Measurements from ENCODE around the gene MTR. TPM values are rescaled to one million over a fixed set of nuclear protein-coding genes. Genes with fewer than 3 reads are reported as not detected.

Gene MTR
- total RNA-seq, 2 donors from 2014 or later: 52.3 to 94.6 TPM

DNA sequence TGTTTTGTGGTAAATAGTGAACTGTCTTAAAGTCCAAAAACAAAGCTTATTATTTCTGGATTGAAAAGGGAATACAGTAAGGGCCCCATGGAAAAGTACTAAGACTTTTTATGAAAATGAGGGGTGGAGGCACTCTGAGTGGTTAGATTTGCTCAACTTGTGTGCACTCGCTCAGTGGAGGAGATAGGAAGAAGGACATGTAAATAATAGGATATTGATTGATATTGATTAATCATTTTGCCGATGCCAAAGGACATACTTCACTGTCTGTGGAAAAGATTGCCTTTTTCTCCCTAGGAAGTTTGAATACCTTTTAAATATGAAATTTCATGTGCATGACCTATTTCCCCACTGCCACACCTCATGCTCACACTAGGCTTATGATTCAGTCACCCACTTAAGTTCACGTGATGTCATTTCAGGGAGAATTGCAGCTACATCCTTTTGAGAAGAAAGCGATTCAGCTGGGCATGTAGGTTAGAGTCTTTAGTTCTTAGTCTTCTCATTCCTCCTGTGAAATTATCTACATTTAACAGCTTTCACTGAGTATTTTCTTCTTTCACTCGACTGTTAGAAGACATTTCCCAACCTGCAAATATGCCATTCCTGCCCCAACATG lies 5.0 kb downstream of the MTR start:
- Mint-ChIP-seq H3K36me3 (ENCODE audit: low read depth) (peaks cover 73% of the 10 kb centered on the region), H3K9me3 (no peaks in the 10 kb centered on the region), H3K4me1 (peaks cover 38% of the 10 kb centered on the region), H3K4me3 (peak overlapping the region; percentile 44), H3K27me3 (no peaks in the 10 kb centered on the region), H3K27ac (peak overlapping the region; percentile 55)
- ATAC-seq (replicated peaks): peak; percentile 45

DNA sequence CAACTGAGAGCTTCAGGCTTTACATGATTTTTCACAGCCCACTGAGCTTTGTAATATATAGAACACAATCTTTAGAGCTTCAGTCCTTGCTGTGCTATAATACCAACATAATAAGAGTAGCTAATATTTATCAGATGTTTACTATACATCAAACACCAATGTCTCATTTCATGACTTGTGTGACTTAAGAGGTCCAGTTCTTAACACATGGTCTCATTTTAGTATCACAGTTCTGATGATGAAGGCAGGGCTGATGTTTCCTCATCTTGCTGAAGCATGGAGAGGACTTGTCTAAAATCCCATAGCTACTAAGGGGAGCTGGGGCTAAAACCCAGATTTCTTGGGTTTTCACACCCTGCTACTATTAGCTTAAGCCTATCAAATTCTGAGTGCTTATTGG lies 5.5 kb downstream of the MTR start:
- Mint-ChIP-seq H3K4me3 (peak overlapping the region; percentile 44), H3K9me3 (no peaks in the 10 kb centered on the region), H3K36me3 (ENCODE audit: low read depth) (peaks cover 71% of the 10 kb centered on the region), H3K27ac (peak overlapping the region; percentile 55), H3K27me3 (no peaks in the 10 kb centered on the region), H3K4me1 (peaks cover 42% of the 10 kb centered on the region)
- peak; percentile 13 for ATAC-seq (replicated peaks)

DNA sequence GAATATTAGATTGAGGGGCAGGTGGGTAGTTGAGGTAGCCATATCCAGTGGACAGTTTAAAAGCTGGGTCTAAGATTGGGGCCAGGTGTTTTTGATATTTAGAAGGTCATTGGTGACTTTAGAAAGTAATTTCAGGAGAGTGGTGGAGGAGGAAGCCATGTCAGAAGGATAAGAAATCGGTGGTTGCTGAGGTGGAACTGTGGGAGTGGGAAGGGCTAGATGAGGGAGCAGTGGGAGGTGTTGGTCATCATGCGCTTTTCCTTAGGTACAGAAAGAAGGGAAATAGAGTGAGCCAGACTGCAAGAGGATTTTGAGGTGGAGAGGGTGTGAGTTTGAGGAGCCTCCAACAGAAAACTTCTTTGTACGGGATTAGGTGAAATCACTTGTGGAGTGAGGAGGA lies 7.2 kb downstream of the MTR start:
- Mint-ChIP-seq H3K27me3 (no peaks in the 10 kb centered on the region), H3K36me3 (ENCODE audit: low read depth) (peaks cover 54% of the 10 kb centered on the region), H3K27ac (peak overlapping the region; percentile 55), H3K4me3 (peak overlapping the region; percentile 44), H3K9me3 (no peaks in the 10 kb centered on the region), H3K4me1 (peaks cover 43% of the 10 kb centered on the region)
- peak; percentile 36 for ATAC-seq (replicated peaks)

DNA sequence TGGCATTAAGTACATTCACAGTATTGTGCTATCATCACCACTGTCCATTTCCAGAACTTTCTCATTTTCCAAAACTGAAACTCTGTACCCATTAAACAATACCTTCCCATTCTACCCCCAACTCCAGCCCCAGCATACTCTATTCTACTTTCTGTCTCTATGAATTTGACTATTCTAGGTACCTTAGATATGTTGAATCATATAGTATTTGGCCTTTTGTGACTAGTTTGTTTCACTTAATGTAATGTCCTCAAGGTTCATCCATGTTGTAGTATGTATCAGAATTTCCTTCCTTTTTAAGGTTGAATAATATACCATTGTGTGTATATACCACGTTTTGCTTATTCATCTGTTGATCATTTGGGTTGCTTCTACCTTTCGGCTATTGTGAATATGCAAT lies 11.5 kb downstream of the MTR start:
- Mint-ChIP-seq H3K27me3 (no peaks in the 10 kb centered on the region), H3K36me3 (ENCODE audit: low read depth) (peaks cover 25% of the 10 kb centered on the region), H3K4me3 (no peak overlapping the region), H3K9me3 (no peaks in the 10 kb centered on the region), H3K27ac (no peak overlapping the region), H3K4me1 (peaks cover 37% of the 10 kb centered on the region)
- ATAC-seq (replicated peaks): peak; percentile 70

DNA sequence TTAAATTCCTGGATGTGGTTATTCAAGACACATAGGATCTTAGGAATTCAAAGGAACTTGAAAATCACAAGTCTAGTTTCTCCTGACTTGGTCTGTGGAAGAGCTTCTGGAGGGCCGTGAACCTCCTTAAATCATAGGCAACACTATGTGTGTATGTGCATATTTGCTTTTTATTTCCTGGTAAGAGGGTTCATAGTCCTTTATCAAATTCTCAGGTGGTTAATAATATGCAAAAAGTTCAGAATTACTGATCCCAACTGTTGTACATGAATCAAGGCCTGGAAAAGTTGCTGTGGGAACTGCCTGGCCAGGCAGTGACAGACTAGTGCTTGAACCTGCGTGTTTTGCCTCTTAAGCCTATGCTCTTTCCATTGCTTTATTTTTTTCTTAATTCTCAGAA lies 12.9 kb downstream of the MTR start:
- Mint-ChIP-seq H3K27me3 (no peaks in the 10 kb centered on the region), H3K36me3 (ENCODE audit: low read depth) (peaks cover 11% of the 10 kb centered on the region), H3K27ac (no peak overlapping the region), H3K4me3 (no peak overlapping the region), H3K9me3 (no peaks in the 10 kb centered on the region), H3K4me1 (peaks cover 25% of the 10 kb centered on the region)
- ATAC-seq (replicated peaks): no peak

DNA sequence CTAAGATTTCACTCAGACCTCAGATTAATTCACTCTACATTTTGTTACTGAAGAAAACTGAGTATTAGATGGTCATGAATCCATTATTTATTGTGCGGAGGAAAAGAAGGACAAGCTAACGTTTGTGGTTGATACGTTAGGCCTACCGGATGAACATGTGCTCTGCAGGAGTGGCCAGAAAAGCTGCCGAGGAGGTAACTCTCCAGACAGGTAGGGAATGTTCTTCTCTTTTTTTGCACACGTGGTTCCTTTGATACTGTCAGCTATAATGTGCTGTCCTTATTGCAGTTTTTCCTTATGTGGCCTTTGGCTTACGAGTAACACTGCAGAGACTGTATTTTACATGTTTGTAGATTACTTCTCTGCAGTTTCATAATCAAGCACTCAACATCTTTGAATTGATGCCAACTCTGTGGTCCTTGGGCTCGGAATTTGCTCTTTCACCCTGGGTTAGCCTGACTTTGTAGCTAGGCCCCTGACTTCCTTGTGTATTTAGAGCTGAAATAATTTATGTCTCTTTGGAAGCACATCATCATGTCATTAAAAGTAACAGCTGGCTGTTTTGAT lies 13.6 kb downstream of the MTR start:
- peaks cover 25% of the 10 kb centered on the region for H3K4me1 Mint-ChIP-seq
- H3K9me3 Mint-ChIP-seq: no peaks in the 10 kb centered on the region
- no peaks in the 10 kb centered on the region for H3K27me3 Mint-ChIP-seq
- H3K27ac Mint-ChIP-seq: peak overlapping the region; percentile 56
- no peak for ATAC-seq (replicated peaks)
- H3K36me3 Mint-ChIP-seq (ENCODE audit: low read depth): peaks cover 5% of the 10 kb centered on the region
- no peak overlapping the region for H3K4me3 Mint-ChIP-seq

DNA sequence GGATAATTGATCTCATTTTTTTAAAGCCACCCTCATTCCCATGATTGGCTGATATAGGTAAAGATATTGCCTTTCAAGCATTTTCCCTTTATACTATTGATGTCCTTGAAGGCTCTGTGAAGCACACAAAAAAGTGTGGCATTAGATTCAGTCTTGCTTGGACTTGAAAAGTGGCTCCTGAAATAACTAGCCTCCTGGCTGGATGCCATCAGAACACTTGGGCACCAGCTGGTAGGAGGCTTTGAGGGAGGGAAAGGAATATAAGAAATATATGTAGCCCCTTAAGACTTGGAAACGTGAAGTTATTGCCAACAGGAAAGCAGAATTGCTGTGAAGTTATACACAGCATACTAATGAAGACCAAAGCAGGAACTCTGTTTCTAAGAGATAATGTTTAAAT lies 14.1 kb downstream of the MTR start:
- ATAC-seq (replicated peaks): no peak
- Mint-ChIP-seq H3K4me3 (peak overlapping the region; percentile 42), H3K27me3 (no peaks in the 10 kb centered on the region), H3K4me1 (peaks cover 25% of the 10 kb centered on the region), H3K36me3 (ENCODE audit: low read depth) (no peaks in the 10 kb centered on the region), H3K27ac (peak overlapping the region; percentile 56), H3K9me3 (no peaks in the 10 kb centered on the region)

DNA sequence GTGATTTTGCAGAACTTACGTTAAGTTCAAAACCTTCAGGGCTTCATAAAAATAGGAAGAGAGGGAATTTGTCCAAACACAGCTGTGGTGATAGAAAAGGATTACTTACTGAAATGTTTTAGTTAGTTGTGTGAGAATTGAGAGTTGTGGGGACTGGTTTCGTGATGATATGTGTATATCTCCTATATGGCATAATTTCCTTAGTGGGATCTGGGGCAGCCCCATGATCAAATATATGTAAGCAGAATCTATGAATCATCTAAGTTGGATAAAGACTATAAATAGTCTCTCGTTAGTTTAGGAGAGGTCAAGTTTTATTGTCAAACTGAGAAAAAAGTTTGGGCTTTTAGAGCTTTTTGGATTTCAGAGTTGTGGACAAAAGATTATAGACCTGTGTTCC lies 14.9 kb downstream of the MTR start:
- no peaks in the 10 kb centered on the region for H3K9me3 Mint-ChIP-seq
- H3K4me3 Mint-ChIP-seq: peak overlapping the region; percentile 42
- H3K27ac Mint-ChIP-seq: peak overlapping the region; percentile 68
- H3K36me3 Mint-ChIP-seq (ENCODE audit: low read depth): no peaks in the 10 kb centered on the region
- peak; percentile 80 for ATAC-seq (replicated peaks)
- peaks cover 22% of the 10 kb centered on the region for H3K4me1 Mint-ChIP-seq
- no peaks in the 10 kb centered on the region for H3K27me3 Mint-ChIP-seq

DNA sequence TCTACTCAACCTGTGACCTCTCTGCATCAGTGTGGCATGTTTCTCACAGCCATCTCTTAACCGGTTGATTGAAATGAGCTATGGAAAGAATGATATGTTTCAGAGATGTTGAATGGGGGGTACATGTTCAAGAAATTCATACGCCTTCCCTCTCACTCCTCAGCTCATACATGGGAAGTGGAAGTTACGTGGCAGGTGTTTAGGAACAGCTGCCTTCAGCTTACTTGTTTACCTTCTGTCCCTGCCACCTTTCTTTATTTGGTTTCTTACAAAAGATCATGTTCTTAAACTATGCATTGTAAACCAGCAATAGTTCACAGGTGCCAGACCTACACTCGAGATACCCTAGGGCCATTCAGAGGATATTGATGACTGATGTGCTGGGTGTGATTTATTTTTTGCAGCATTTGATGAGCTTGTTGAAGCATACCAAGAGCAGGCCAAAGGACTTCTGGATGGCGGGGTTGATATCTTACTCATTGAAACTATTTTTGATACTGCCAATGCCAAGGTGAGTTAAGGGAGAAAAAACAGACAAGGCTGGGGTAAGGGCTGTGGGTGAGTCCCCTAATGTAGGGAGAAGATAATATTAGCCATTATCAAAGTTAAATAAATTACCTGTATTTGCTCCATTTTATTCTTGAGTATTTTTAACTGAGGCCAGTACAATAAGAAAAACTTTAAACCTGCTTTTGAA lies 17.4 kb downstream of the MTR start:
- ATAC-seq (replicated peaks): no peak
- Mint-ChIP-seq H3K36me3 (ENCODE audit: low read depth) (no peaks in the 10 kb centered on the region), H3K9me3 (no peaks in the 10 kb centered on the region)

DNA sequence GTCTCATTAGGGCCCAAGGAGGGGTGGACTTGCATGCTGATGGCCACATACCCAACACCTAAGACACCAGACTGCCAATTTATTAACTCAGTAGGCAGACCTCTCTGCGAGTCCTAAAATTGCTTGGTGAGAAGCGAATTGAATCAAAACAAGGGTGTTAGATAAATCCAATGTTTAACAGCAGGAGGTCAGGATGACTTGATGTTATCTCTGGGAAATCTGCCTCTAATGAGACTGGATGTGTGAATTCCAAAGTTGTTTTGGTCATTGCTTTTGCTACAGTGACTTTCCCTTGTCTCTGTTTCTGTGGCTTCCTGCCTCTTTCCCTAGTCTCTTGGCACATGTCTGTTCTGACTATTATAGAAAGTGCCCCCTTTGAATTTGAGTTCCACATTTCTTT lies 20.8 kb downstream of the MTR start:
- no peaks in the 10 kb centered on the region for H3K36me3 Mint-ChIP-seq (ENCODE audit: low read depth)
- H3K4me1 Mint-ChIP-seq: no peaks in the 10 kb centered on the region
- peak overlapping the region; percentile 32 for H3K27ac Mint-ChIP-seq
- no peaks in the 10 kb centered on the region for H3K27me3 Mint-ChIP-seq
- no peak for ATAC-seq (replicated peaks)
- H3K9me3 Mint-ChIP-seq: no peaks in the 10 kb centered on the region
- no peak overlapping the region for H3K4me3 Mint-ChIP-seq

More for the DNA sequence above, 17.4 kb downstream of the MTR start:
- Mint-ChIP-seq H3K27me3 (no peaks in the 10 kb centered on the region), H3K27ac (no peak overlapping the region), H3K4me3 (no peak overlapping the region), H3K4me1 (peaks cover 12% of the 10 kb centered on the region)

DNA sequence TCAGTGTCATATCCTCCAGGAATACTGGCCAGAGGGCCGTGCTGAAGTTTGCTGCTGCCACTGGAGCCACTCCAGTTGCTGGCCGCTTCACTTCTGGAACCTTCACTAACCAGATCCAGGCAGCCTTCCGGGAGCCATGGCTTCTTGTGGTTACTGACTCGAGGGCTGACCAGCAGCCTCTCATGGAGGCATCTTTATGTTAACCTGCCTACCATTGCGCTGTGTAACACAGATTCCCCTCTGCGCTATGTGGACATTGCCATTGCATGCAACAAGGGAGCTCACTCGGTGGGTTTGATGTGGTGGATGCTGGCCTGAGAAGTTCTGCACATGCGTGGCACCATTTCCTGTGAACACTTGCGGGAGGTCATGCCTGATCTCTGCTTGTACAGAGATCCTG lies 24.8 kb downstream of the MTR start:
- Mint-ChIP-seq H3K4me3 (no peak overlapping the region), H3K36me3 (ENCODE audit: low read depth) (no peaks in the 10 kb centered on the region), H3K27ac (no peak overlapping the region), H3K9me3 (no peaks in the 10 kb centered on the region), H3K4me1 (no peaks in the 10 kb centered on the region), H3K27me3 (no peaks in the 10 kb centered on the region)
- ATAC-seq (replicated peaks): no peak

DNA sequence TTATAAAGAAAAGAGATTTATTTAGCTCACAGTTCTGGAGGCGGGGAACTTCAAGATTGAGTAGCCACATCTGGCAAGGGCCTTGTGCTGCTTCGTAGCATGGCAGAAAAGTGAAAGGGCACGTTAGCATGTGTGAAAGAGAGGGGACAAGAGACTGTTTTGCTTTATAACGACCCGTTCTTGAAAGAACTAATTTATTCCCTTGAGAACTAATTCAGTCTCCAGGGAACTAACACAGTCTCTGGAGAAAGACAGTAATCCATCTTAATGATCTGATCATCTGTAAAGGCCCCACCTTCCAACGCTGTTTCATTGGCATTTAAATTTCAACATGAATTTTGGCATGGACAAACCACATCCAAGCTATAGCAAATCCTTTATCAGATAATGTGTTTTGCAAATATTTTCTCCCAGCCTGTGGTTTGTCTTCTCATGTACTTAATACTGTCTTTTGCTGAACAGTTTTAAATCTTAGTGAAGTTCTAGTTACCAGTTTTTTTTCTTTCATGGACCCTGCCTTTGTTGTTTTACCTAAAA lies 26.1 kb downstream of the MTR start:
- H3K36me3 Mint-ChIP-seq (ENCODE audit: low read depth): no peaks in the 10 kb centered on the region
- no peaks in the 10 kb centered on the region for H3K4me1 Mint-ChIP-seq
- H3K9me3 Mint-ChIP-seq: no peaks in the 10 kb centered on the region
- H3K4me3 Mint-ChIP-seq: no peak overlapping the region
- no peak for ATAC-seq (replicated peaks)
- no peaks in the 10 kb centered on the region for H3K27me3 Mint-ChIP-seq
- no peak overlapping the region for H3K27ac Mint-ChIP-seq

DNA sequence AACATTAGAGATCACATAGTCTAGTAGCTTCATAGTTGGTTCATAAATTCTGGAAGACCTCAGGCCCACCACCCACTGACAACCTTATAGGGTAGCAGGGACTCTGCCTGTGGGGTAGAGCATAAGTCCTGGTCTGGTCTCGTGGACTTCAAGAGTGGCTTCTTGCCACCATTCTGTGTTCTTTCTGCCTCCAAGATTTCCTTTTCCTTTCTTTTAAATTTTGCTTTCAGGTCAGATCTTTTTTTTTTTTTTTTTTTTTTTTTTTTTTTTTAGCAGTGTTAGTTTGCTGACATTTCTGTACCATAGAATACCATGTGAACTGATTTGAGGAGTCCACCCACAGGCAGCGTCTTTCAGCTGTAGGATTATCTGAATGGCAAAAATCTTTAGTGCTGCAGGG lies 28.5 kb downstream of the MTR start:
- no peaks in the 10 kb centered on the region for H3K36me3 Mint-ChIP-seq (ENCODE audit: low read depth)

DNA sequence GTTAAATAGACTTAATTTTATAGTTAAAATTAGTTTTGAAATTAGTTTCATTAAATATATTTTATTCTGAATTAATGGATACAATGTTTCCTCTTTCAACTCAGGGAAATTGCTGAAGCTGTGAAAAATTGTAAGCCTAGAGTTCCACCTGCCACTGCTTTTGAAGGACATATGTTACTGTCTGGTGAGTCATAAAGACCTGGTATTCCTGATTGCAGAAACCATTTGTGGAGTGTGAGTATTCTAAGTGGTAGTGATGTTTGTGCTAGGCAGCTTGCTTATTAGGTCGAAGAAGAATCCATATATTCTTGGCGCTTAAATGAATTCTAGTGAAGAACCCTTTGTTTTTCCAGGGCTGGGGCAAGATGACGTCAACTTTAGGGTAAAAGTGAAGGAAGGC lies 34.0 kb downstream of the MTR start:
- Mint-ChIP-seq H3K4me1 (no peaks in the 10 kb centered on the region), H3K9me3 (no peaks in the 10 kb centered on the region), H3K27me3 (no peaks in the 10 kb centered on the region), H3K27ac (no peak overlapping the region), H3K36me3 (ENCODE audit: low read depth) (no peaks in the 10 kb centered on the region), H3K4me3 (no peak overlapping the region)
- no peak for ATAC-seq (replicated peaks)

More for the DNA sequence above, 28.5 kb downstream of the MTR start:
- H3K9me3 Mint-ChIP-seq: no peaks in the 10 kb centered on the region
- no peak overlapping the region for H3K27ac Mint-ChIP-seq
- no peaks in the 10 kb centered on the region for H3K4me1 Mint-ChIP-seq
- H3K4me3 Mint-ChIP-seq: no peak overlapping the region
- ATAC-seq (replicated peaks): no peak
- H3K27me3 Mint-ChIP-seq: no peaks in the 10 kb centered on the region

DNA sequence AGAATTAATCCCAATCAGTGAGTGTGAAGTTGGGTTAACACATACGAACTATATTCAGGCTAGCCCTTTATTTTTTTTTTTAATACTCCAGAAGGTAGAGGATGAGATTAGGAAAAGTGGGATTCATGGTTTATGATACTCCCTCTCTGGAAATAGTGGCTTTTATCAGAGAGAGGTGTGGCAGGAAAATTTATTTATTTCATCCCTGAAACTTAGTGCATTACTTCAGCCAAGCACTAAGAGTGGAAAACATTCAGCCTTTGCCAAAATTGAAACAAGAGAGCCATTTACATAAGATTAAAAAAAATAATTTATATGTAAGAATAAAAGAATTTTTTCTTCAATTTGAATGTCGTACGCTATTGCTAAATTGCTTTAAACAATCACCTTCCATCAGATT lies 35.0 kb downstream of the MTR start:
- Mint-ChIP-seq H3K4me3 (no peak overlapping the region), H3K4me1 (peaks cover 4% of the 10 kb centered on the region), H3K27ac (no peak overlapping the region), H3K36me3 (ENCODE audit: low read depth) (no peaks in the 10 kb centered on the region), H3K9me3 (no peaks in the 10 kb centered on the region), H3K27me3 (no peaks in the 10 kb centered on the region)
- ATAC-seq (replicated peaks): no peak
